ENCODE measurements around the gene CPA4.

GRCh38 chr7:130367088-130367755 is 74.3 kb downstream of the CPA4 start:
- TF ChIP-seq POLR2A (IDR thresholded peaks at IDR 0.05) (no peak), CTCF (IDR thresholded peaks at IDR 0.05) (no peak), EP300 (IDR thresholded peaks at IDR 0.05) (no peak)
